ENCODE measurements around the gene ESYT2.

Gene ESYT2

GRCh38 chr7:158741294-158741666 is 88.0 kb downstream of the ESYT2 start:
- DNase-seq: no peak

DNA sequence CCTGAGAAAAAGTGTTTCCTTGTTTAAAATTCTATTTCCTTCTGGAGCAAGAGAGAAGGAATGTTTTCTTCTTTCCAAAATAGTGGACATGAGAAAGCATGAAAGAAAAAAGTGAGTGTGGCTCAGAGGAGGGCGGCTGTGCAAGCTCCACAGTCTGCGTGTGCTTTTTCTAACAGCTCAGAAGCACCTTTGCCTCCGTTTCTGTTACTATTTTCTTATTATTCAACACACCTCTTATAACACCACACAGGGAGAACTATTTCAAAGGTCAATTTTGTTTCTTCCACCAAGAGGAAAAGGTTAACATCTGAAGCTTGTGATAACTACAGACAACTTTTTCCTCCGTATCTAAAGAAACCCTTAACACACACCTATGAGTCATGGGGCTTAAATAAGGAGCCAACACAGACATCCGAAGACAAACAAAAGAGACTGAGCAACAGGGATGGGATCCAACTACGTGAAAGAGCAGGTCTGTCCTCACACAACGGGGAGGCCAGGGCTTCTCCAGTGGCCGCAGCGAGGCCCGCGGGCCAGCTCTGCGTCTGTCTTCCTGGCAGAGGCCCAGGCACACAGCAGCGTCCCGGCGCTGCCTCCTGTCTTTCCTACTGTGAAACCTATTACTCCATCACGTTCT is 88.5 kb downstream of the ESYT2 start:
- DNase-seq: no peak

DNA sequence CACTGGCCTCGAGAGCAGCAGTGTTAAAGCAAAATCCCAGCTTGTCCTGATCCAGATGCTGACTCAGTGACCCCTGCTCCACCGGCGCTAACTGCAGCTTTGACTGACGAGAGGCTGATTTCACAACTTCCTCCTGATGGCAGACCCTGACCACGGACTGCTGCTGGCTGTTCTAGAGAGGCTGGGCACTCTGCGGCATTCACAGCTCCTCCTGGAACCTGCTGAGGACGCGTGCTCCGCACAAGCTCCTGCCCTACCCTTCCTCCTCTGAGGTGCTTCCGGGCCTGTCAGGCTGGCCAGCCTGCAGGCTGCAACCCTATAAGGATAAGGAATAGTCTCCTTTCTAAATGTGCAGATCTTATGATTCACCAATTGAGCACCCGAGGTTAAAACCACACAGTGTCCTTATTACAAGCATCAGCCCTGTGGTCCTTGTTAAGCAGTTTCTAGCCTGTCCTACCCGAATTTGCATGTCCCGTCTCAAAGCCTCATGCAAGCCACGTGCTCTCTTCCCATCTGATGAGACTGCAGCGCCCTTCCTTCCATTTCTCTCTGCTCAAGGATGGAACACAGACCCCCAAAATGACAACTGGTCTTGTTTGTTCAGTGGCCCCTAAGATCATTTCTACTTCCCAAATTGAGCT is 89.2 kb downstream of the ESYT2 start:
- no peak for DNase-seq

DNA sequence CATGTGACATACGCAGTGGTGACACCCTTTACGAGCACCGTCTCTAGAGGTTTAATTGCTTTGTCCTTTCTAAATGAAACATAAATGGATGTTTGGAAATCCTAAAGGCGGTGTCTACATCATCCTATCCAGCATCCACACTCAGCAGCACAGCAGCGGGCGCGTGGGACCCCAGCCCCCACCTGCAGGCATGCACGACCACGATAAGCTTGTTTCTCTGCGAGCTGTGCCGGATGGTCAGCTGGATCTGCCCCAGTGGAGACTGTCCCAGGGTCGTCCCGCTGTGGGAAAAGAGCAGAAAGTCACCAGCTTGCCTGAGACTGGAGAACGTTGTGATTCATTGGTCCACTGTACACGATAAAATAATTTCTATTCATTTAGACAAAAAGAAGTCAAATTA is 90.5 kb downstream of the ESYT2 start:
- no peak for DNase-seq

- DNase-seq: no peak
Measured at GRCh38 chr7:158737064-158737695, 92.1 kb downstream of the ESYT2 start.

GRCh38 chr7:158735935-158736334 is 93.4 kb downstream of the ESYT2 start:
- DNase-seq: no peak

GRCh38 chr7:158734861-158735260 is 94.4 kb downstream of the ESYT2 start:
- no peak for DNase-seq

DNA sequence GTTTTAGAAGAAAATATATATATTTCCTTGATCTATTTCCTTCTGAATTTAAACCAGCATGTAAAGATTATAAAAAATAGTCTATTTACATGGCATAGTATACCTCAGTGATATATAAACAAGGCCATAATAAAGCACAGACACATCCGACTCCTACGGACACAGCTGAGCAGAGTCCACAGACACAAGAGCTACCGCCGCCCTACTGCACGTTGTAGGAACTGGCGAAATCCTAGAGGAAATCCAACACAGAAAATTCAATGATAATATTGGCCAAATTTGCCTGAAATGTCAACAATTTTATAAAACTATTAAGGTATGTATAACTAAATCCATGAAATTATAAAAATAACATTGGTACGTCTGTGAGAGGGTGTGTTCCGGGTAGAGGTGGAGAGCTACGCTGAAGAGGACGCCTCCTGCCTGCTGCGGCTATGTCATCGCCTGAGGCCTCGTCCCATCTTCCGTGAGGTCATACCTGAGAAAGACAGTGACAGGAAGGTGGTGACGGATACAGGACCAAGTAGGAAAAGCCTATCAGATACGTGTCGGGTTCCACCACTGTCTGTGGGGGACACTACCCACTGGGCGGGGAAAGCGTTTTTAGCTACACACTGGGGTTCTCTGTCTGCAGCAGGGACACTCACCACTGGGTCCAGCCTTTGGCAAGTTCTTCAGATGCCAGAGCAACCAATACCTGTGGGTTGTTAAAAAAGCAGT is 95.4 kb downstream of the ESYT2 start:
- DNase-seq: no peak

GRCh38 chr7:158733220-158733519 is 96.1 kb downstream of the ESYT2 start:
- DNase-seq: no peak

GRCh38 chr7:158732494-158733219 is 96.7 kb downstream of the ESYT2 start:
- DNase-seq: no peak

- no peak for DNase-seq
Measured at GRCh38 chr7:158731761-158732160, 97.5 kb downstream of the ESYT2 start.

DNA sequence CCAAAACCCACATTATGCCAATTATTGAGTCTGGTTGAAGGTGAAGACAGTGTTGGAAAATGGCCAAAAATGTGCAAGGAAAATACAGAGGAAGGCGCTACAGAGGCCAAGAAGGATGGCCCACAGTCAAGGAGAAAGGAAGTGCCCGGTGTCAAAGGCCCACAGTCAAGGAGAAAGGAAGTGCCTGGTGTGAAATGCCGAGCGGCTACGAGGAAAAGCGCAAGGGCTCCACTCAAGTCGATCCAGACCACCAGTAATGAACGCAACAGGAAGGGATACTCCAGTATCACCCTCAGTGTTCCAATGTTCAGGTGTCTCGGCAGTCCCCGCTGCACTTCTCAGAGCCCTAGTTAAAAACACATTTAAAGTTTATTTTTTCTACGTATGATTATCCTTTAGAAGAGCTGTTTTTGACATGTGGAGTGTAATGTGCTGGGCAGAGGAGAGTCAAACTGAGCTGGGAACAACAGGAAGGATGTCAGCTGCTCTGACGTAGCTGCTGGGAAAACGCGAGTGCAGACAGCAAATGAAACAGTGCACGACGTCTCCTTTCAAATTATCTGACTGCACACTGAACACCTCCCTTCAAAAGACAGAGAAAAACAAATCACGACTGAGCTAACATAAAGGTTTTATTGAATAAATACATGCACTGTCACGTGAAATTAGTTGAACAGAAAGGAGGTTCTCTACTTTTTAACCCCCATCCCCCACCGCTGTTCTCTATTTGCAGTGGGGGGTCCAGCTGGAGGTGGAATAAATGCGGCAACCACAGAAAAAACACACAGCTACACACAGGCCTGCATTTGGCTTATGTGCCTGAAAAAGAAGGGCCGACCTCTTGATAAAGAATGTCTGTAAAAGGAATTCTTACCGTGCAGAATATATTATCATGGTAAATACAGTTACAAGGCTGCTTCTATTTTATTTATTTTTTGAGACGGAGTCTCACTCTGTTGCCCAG is 98.6 kb downstream of the ESYT2 start:
- no peak for DNase-seq

GRCh38 chr7:158729646-158730382 is 99.5 kb downstream of the ESYT2 start:
- DNase-seq: no peak

GRCh38 chr7:158728911-158729645 is 100.2 kb downstream of the ESYT2 start:
- DNase-seq: no peak

- DNase-seq: no peak
Measured at GRCh38 chr7:158727690-158728089, 101.6 kb downstream of the ESYT2 start.

GRCh38 chr7:158726277-158726807 is 103.0 kb downstream of the ESYT2 start:
- DNase-seq: no peak

- DNase-seq: no peak
Measured at GRCh38 chr7:158725506-158725800, 103.9 kb downstream of the ESYT2 start.

- no peak for DNase-seq
Measured at GRCh38 chr7:158724658-158725505, 104.4 kb downstream of the ESYT2 start.

DNA sequence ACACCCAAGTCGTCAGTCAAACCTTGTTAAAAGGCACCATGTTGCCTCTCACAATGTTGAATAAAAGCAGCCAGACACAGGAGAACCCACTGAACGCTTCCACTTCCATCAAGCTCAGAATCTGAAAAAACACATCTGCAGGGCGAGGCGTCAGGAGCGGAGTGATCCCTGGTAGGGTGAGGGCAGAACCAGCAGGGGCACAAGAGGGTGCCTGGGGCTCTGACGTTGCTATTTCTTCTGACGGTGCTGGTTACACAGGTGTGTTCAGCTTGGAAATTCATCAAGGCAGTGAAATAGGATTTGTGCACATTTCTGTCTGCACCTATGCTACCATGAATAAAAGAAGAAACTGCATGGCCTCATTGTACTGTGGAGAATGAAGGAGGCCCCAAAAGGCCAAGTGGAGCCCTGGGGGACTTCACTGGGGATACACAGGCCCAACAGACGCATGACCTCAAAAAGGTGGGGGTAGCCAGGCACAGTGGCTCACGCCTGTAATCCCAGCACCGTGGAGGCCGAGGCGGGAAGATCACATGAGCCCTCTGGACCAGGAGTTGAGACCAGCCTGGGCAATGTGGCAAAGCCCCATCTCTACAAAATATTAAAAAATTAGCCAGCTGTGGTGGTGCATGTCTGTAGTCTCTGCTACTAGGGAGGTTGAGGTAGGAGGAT is 105.5 kb downstream of the ESYT2 start:
- DNase-seq: no peak
